ENCODE measurements around the gene TELO2. TPM values are rescaled to one million over a fixed set of nuclear protein-coding genes. Genes with fewer than 3 reads are reported as not detected.

Gene TELO2
- total RNA-seq, 1 experiment from 2014 or later: 85.4 TPM

- Mint-ChIP-seq H3K27ac (ENCODE audit: unreplicated experiment) (no peak overlapping the region), H3K9me3 (ENCODE audit: low read depth, unreplicated experiment) (no peaks in the 10 kb centered on the region)
- TF ChIP-seq CTCF (IDR thresholded peaks at IDR 0.05; ENCODE audit: unreplicated experiment): no peak
Measured at GRCh38 chr16:1485847-1486496, 7.2 kb upstream of the TELO2 start.

GRCh38 chr16:1486551-1487390 is 6.4 kb upstream of the TELO2 start:
- Mint-ChIP-seq H3K27ac (ENCODE audit: unreplicated experiment) (no peak overlapping the region), H3K4me3 (ENCODE audit: low read depth, unreplicated experiment) (no peak overlapping the region), H3K9me3 (ENCODE audit: low read depth, unreplicated experiment) (no peaks in the 10 kb centered on the region), H3K4me1 (ENCODE audit: low read depth, unreplicated experiment) (no peaks in the 10 kb centered on the region), H3K36me3 (ENCODE audit: insufficient read depth, unreplicated experiment) (no peaks in the 10 kb centered on the region), H3K27me3 (ENCODE audit: unreplicated experiment) (peaks cover 47% of the 10 kb centered on the region)
- intact Hi-C loops (cut with micrococcal nuclease; ENCODE audit: unreplicated experiment): no loop called here
- BruUV-seq (replicated peaks): no TSS peak
- CTCF ChIA-PET: no interaction called here
- no peak for DNase-seq
- no peak for TF ChIP-seq CTCF (IDR thresholded peaks at IDR 0.05; ENCODE audit: unreplicated experiment)

More at GRCh38 chr16:1485847-1486496, 7.2 kb upstream of the TELO2 start:
- no peak overlapping the region for H3K4me3 Mint-ChIP-seq (ENCODE audit: low read depth, unreplicated experiment)
- peaks cover 55% of the 10 kb centered on the region for H3K27me3 Mint-ChIP-seq (ENCODE audit: unreplicated experiment)
- CTCF ChIA-PET: no interaction called here
- DNase-seq: no peak
- no peaks in the 10 kb centered on the region for H3K36me3 Mint-ChIP-seq (ENCODE audit: insufficient read depth, unreplicated experiment)
- no peaks in the 10 kb centered on the region for H3K4me1 Mint-ChIP-seq (ENCODE audit: low read depth, unreplicated experiment)
- BruUV-seq (replicated peaks): no TSS peak
- intact Hi-C loops (cut with micrococcal nuclease; ENCODE audit: unreplicated experiment): no loop called here

- Mint-ChIP-seq H3K27ac (ENCODE audit: unreplicated experiment) (no peak overlapping the region), H3K9me3 (ENCODE audit: low read depth, unreplicated experiment) (no peaks in the 10 kb centered on the region)
Measured at GRCh38 chr16:1487395-1488053, 5.6 kb upstream of the TELO2 start.

More at GRCh38 chr16:1487395-1488053, 5.6 kb upstream of the TELO2 start:
- H3K4me3 Mint-ChIP-seq (ENCODE audit: low read depth, unreplicated experiment): no peak overlapping the region
- peaks cover under 1% of the 10 kb centered on the region for H3K36me3 Mint-ChIP-seq (ENCODE audit: insufficient read depth, unreplicated experiment)
- BruUV-seq (replicated peaks): no TSS peak
- H3K27me3 Mint-ChIP-seq (ENCODE audit: unreplicated experiment): peaks cover 40% of the 10 kb centered on the region
- H3K4me1 Mint-ChIP-seq (ENCODE audit: low read depth, unreplicated experiment): peaks cover 2% of the 10 kb centered on the region
- CTCF ChIA-PET: no interaction called here
- no peak for DNase-seq
- no peak for TF ChIP-seq CTCF (IDR thresholded peaks at IDR 0.05; ENCODE audit: unreplicated experiment)
- intact Hi-C loops (cut with micrococcal nuclease; ENCODE audit: unreplicated experiment): no loop called here
